Transverse colon (tissue), 4 donors: ENCODE measurements around the gene BST2.

Experiments
- EP300 ChIP-seq: sonication (generic); formaldehyde crosslinking; IDR thresholded peaks from one replicate; pipeline ENCODE4 v1.6.1; 2017; ENCODE audit warnings: antibody characterized with exemption, low read depth
- POLR2A ChIP-seq: fragments of 450-650 bp; IDR thresholded peaks from one replicate; pipeline ENCODE4 v1.6.1; 2016; ENCODE audit warnings: antibody characterized with exemption, mild to moderate bottlenecking, moderate library complexity
- POLR2AphosphoS5 ChIP-seq, 3 donors: sonication (generic); formaldehyde crosslinking; IDR thresholded peaks; one replicate each; pipeline ENCODE4 v1.6.1; 2016; ENCODE audit warnings: antibody characterized with exemption in 3 of 3
- TF ChIP-seq, protein P1 (sequence below), 5 experiments: fragments of 200-600 bp in 3 of 5; fragments of 450-650 bp in 2 of 5; sonication (generic) in 3 of 5; IDR thresholded peaks; 1 replicate in 2 of 5; 2 replicates in 3 of 5; pipeline ENCODE4 v1.5.1; 2016 to 2017; ENCODE audit warnings: antibody characterized with exemption in 5 of 5, inconsistent platforms in 3 of 5, mild to moderate bottlenecking in 2 of 5, moderate library complexity in 1 of 5

DNA sequence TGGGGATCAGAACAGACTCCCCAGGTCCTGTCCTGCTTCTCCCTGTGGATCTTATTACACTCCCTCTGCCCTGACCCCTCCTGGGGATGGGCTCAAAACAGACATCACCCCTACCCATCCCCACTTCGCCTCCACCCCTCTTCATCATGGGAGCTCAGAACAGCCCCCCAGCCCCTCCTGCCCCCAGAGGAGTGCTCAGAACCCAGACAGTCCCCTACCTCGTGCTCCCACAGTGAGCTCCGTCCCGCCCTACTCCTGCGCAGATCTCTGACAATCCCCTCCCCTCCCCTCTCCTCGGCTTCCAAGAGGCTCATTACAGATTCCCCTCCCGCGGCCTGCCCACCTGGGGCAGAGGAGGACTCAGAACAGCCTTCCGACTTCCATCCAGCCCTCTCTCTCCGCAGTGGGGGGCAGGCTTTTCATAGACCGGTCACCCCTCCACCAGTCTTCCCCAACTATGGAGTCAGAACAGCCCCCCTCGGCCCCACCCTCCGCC is 49.2 kb upstream of the BST2 start:
- TF ChIP-seq POLR2AphosphoS5 (IDR thresholded peaks at IDR 0.05), result no peak
- TF ChIP-seq, protein P1, sequence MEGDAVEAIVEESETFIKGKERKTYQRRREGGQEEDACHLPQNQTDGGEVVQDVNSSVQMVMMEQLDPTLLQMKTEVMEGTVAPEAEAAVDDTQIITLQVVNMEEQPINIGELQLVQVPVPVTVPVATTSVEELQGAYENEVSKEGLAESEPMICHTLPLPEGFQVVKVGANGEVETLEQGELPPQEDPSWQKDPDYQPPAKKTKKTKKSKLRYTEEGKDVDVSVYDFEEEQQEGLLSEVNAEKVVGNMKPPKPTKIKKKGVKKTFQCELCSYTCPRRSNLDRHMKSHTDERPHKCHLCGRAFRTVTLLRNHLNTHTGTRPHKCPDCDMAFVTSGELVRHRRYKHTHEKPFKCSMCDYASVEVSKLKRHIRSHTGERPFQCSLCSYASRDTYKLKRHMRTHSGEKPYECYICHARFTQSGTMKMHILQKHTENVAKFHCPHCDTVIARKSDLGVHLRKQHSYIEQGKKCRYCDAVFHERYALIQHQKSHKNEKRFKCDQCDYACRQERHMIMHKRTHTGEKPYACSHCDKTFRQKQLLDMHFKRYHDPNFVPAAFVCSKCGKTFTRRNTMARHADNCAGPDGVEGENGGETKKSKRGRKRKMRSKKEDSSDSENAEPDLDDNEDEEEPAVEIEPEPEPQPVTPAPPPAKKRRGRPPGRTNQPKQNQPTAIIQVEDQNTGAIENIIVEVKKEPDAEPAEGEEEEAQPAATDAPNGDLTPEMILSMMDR (IDR thresholded peaks at IDR 0.05), result no peak
- no peak for TF ChIP-seq POLR2A
- no peak for TF ChIP-seq EP300
